Ascending aorta (tissue), 2 donors: Measurements from ENCODE around the gene C5orf58. TPM values are rescaled to one million over a fixed set of nuclear protein-coding genes. Genes with fewer than 3 reads are reported as not detected.

Experiments
- DNase-seq, 2 donors: peaks; one replicate each; pipeline ENCODE4 v3.0.0-alpha.2; 2019; ENCODE audit warnings: low spot score in 2 of 2
- H3K27ac ChIP-seq, 2 donors: fragments of 200-600 bp; sonication (generic); one replicate each; pipeline ENCODE4 v1.5.1; 2016 to 2017; ENCODE audit warnings: mild to moderate bottlenecking in 1 of 2
- H3K27me3 ChIP-seq: fragments of 200-600 bp; sonication (generic); one replicate; pipeline ENCODE4 v1.5.1; 2017
- H3K36me3 ChIP-seq, 2 donors: fragments of 200-600 bp; sonication (generic); one replicate each; pipeline ENCODE4 v1.5.1; 2016
- H3K4me1 ChIP-seq, 2 donors: fragments of 200-600 bp; sonication (generic); one replicate each; pipeline ENCODE4 v1.5.1; 2016 to 2017; ENCODE audit warnings: mild to moderate bottlenecking in 1 of 2
- H3K4me3 ChIP-seq, 2 donors: fragments of 200-600 bp; sonication (generic); one replicate each; pipeline ENCODE4 v1.5.1; 2016 to 2017; ENCODE audit warnings: mild to moderate bottlenecking in 1 of 2
- H3K9me3 ChIP-seq, 2 donors: fragments of 200-600 bp; sonication (generic); one replicate each; pipeline ENCODE4 v1.5.1; 2016
- CTCF ChIP-seq, 3 experiments: fragments of 200-600 bp in 2 of 3; fragments of 450-650 bp in 1 of 3; sonication (generic) in 2 of 3; IDR thresholded peaks; one replicate each; pipeline ENCODE4 v1.5.1; 2016 to 2019; ENCODE audit warnings: antibody characterized with exemption in 3 of 3, mild to moderate bottlenecking in 1 of 3, moderate library complexity in 1 of 3
- intact Hi-C: fragments of 100-400 bp; cut with DNase I; formaldehyde crosslinking; loops from one replicate; pipeline ENCODE4 v1.15.1; 2023
- total RNA-seq: library from RNA; depleted of rRNA; stranded (reverse); fragments of >200 nt; gene quantifications from one replicate; pipeline ENCODE4 v1.1.0, GENCODE V29; 2016

C5orf58 gene
- total RNA-seq, 1 donor from 2014 or later = not detected

DNA sequence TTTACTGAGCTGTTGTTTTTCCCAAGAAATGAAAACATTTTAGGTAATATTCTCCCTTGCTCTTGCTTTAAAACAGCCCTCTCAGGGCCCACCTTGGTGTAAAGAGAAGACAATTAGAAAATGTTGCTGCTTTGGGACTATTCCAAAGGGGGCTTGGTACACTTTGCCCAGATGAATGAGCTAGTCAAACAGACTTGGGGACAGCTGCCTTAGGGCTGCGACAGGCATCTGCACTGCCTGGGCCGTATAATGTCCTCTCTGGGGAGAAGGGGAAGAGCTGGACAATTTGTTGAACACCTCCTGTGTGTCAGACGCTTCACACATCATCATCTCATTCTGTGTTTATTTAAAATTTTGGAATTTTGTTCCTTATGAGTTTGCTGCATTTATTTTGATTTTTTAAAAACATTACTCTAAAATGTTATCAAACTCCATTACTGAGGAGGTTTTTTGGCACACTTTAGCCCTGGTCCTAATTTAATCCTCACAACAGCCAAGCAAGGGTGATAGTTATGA, 28.8 kb downstream of the C5orf58 start:
- no peaks in the 10 kb centered on the region for H3K36me3 ChIP-seq
- no peak overlapping the region for H3K4me3 ChIP-seq
- intact Hi-C loops = loop anchor here (10.0 kb wide), 1 partner anchor 373 kb away; no protein-coding TSS in a partner anchor
- TF ChIP-seq CTCF (IDR thresholded peaks at IDR 0.05) = no peak
- no peak for DNase-seq
- H3K27ac ChIP-seq = no peak overlapping the region
- H3K4me1 ChIP-seq = no peaks in the 10 kb centered on the region
- no peaks in the 10 kb centered on the region for H3K27me3 ChIP-seq
- H3K9me3 ChIP-seq = no peaks in the 10 kb centered on the region

DNA sequence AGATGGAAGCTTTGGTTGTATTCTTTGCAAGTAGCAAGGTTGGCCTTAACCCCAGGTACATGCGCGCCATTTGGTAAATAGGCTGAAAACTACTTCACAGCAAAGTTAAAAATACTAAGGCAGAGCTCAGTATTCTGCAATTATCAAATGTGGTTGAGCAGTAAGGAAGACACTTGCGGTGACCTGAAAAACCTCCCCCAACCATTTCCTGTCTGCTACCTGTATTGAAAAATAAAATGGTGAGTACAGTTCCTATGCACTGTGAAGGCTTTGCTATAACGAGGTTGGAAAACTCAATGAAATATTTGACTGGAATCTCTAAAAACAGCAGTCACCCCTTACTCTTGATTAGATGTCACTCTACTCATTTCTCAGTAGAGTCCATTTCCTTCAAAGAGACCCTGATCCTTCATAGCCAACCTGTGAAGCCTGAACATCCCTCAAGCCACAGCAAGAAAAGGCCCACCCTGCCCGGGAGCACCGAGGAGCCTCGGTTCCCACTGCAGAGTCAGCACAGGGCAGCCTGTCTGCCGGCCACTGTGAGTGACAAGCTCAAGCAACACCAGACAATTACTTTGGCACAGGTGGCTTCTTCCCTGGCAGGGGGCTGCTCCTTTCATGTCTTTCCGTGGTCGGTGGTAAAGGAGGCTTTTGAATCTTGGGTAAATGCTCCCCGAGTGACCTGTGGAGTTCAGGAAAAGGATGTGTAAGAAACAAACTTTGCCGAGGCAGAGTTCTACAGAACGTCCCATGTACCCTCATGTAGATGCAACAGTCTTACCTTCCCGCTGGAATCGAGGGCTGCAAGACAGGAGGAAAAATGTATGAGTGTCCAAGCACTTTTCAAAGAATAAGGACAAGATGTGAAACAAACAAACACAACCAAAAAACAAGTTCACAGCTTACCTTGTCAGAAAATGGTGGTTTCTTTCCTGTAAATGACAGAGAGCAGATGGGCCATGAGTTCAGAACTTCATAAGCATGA, 29.6 kb downstream of the C5orf58 start:
- no peaks in the 10 kb centered on the region for H3K9me3 ChIP-seq
- no peak for TF ChIP-seq CTCF (IDR thresholded peaks at IDR 0.05)
- no peaks in the 10 kb centered on the region for H3K4me1 ChIP-seq
- H3K27ac ChIP-seq = no peak overlapping the region
- H3K36me3 ChIP-seq = no peaks in the 10 kb centered on the region
- intact Hi-C loops = loop anchor here (10.0 kb wide), 1 partner anchor 372 kb away; no protein-coding TSS in a partner anchor
- H3K4me3 ChIP-seq = no peak overlapping the region
- DNase-seq = no peak
- no peaks in the 10 kb centered on the region for H3K27me3 ChIP-seq

- Histone ChIP-seq H3K27ac (no peak overlapping the region), H3K4me3 (no peak overlapping the region), H3K4me1 (peaks cover 0 to 6% of the 10 kb centered on the region in 2 donors), H3K9me3 (no peaks in the 10 kb centered on the region), H3K27me3 (no peaks in the 10 kb centered on the region), H3K36me3 (no peaks in the 10 kb centered on the region)
- intact Hi-C loops = loop anchor here (10.0 kb wide), 1 partner anchor 371 kb away; no protein-coding TSS in a partner anchor
- no peak for DNase-seq
- TF ChIP-seq CTCF (IDR thresholded peaks at IDR 0.05) = no peak
Measured at GRCh38 chr5:170263906-170264305, 31.1 kb downstream of the C5orf58 start.

GRCh38 chr5:170265522-170265921, 32.7 kb downstream of the C5orf58 start:
- intact Hi-C loops = loop anchor here (5.0 to 10.0 kb wide), 4 partner anchors 42 to 369 kb away; no protein-coding TSS in a partner anchor
- Histone ChIP-seq H3K36me3 (no peaks in the 10 kb centered on the region), H3K9me3 (no peaks in the 10 kb centered on the region), H3K27ac (no peak overlapping the region), H3K27me3 (no peaks in the 10 kb centered on the region), H3K4me1 (peaks cover 0 to 6% of the 10 kb centered on the region in 2 donors), H3K4me3 (no peak overlapping the region)
- no peak for TF ChIP-seq CTCF (IDR thresholded peaks at IDR 0.05)
- peak in 1 of 2 donors; percentile 66 for DNase-seq

GRCh38 chr5:170266570-170267381, 34.0 kb downstream of the C5orf58 start:
- no peaks in the 10 kb centered on the region for H3K27me3 ChIP-seq
- peak in 1 of 2 donors; percentile 60 for DNase-seq
- no peak for TF ChIP-seq CTCF (IDR thresholded peaks at IDR 0.05)
- H3K4me1 ChIP-seq = peaks cover 0 to 6% of the 10 kb centered on the region in 2 donors
- H3K4me3 ChIP-seq = no peak overlapping the region
- no peak overlapping the region for H3K27ac ChIP-seq
- H3K36me3 ChIP-seq = no peaks in the 10 kb centered on the region
- no peaks in the 10 kb centered on the region for H3K9me3 ChIP-seq
- intact Hi-C loops = loop anchor here (5.0 to 10.0 kb wide), 4 partner anchors 41 to 368 kb away; no protein-coding TSS in a partner anchor
